NCI-H1436 treated with DMSO at 0.1 percent for 48 hours (cell line): ENCODE results near the gene WNT7A.

ENCODE experiments used
- DNase-seq: peaks from one replicate; lab custom pipeline; 2025; lab: John Stamatoyannopoulos, UW

The WNT7A gene

DNA sequence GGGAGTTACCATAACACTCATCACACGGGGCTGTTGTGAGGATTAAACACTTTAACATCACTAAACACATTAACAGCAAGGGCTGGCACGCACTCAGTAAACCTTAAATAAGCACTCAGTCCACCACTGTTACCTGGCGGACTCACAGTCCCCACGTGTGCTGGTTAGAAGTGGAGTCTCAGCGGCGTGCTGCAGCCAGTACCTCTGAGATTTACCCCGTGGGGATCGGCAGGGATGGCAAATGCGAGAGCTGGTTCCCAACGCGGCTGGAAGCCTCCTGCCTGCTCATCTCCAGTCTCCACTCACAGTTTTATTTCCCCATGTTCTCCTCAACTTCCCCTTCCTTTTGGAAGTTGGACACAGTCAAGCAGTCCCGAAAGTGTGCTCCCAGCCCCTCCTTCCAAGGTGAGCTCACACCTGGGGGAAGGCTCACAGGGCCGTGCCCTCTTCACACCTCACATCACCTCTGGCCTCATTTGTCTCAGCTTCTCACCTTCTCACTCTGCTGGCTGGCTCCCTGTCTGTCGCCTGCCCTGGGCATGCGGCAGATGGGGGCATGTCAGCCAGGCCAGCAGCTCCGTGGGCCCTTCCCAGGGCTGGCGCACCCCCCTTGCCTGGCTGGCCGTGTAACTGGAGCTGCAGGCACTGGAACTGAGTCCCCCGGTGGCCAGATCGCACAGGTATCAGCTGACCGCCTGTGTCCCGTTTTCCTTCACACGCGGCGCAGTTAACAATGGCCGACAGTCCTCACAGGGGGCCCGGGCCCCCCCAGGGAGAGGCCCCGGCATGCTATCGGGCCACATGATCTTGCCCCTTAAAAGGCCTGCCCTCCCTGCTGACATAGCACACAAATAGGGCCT, 87.1 kb downstream of the WNT7A start:
- no peak for DNase-seq

DNA sequence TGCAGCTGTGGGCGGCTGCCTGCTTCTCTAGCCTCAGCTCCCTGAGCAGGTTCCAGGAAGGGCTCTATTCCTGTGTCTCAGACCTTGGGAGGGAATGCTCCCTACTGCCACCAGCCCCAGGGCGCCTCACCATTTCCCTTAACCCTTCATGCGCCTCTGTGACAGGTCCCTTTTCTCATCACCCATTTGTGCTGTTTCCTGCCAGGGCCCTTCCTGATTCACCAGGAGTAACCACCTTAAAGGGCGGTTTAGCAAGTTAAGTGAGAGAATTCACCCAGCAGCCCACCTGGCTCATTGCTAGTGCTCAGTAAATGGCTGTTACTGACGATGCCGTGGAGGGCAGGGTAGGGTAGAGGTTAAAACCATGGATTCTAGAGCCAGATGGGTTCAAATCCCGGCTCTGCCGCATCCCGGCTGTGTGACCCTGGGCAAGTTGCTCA, 87.8 kb downstream of the WNT7A start:
- DNase-seq = no peak

DNA sequence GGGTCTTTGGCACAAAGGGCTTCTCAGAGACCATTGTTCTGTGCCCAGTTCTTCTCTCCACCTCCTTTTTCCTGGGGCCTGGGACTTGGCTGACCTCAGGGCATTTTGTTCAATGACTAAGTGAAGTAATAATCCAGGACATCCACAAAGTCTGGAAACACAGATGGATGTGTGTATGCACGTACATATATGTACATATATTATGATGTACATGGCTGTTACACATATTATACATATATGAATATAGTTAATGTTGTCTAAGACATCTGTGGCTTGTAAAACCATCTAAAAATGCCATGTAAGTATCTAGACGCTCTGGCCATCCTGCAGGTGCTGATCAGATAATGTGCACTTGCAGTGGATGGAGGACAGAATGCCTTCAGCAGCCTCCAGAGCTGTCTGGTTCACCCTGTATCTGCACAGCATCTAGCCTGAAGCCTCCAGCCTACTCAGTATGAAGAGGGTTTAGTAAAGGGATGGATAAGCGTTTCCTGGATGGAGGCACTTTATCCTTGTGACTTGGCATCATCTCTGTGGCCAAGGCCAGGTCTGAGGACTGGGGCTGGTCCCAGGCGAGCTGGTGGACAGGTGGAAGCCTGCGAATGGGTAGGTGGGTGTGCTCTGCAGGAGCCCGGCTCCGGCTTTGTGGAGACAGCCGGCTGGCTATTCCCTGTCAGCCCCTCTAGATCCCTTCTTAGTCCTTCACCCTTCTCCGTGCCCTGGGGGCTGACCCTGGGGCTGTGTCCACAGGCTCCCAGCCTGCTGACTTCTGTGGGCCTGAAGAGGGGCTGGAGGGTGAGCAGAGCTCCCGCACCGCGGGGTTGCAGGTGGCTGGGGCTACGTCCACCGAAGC, 88.4 kb downstream of the WNT7A start:
- DNase-seq = no peak

DNA sequence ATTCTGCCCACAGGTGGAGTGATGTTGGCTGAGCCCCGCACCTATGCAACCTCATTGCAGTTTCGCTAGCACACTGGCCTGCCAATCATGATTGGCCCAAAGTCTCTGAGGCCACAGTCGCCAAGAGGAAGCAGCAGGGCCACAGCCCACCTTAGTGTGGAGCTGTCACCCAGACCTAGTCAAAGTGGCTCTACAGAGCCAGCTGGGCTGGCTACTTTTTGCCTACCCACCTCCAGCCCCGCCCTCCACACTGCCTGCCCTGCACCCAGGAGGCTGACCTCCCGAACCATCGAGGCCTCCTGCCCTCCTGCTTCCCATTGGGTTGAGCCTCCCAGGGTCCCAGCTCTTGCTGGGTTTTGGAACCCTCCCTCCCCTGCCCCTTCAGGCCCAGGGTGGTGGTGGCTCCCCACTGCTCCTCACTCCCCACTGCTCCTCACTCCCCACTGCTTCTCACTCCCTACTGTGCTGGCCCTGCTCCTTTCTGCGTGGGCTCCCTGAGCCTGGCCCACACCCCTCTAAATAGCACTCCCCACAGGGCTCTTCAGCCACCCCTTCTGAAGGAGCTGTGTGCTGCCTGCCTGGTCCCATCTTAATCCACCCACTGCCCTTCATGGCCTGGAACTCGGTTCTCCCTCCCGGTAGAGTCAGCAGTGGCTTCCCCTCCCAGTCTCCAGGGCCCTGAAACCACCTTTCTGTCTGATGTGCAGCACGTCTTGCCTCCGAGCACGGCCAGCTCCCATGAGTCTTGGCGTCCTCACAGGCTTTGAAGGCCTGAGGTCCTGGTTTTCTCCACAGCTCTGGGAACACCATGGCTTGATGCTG, 89.3 kb downstream of the WNT7A start:
- DNase-seq = no peak

DNA sequence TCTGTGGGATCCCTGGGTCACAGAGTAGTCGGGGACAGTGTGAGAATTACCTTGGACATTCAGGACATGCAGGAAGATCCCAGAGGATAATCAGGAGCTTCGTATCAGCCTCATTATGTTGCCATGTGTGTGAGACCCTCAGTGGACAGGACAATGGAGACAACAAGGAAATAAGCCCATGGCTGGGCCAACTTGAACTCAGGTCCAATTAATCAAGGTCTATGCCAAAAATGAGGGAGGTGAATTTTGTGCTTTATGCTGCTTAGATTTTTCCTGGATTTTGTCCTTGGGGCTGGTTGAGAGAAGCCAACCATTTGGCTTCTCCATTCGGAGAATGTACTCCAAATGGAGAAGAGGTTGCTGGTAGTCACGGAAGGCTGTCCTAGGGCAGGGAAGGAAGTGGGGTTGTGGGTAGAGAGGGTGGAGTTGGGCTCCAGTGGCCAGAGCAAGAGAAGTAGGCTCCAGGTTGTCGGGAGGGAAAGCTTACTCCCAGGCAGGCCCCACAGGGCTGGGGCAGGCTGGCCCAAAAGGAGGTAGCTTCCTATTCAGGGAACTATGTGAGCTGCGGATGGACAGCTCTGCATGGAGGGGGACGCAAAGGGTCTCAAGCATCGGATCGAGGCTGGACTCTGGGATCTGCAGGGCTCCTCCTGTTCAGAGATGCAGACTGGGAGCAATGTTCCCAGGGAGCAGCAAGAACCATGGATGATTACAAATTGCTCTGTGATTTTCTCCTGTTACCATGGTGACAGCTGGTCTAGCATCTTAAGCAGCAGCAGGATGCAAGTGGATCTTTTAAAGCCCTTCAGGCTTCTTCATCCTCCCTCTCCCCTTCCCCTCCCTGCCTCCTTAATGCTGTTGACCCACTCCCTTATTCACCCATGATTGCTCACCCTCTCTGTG, 91.1 kb downstream of the WNT7A start:
- DNase-seq = no peak

DNA sequence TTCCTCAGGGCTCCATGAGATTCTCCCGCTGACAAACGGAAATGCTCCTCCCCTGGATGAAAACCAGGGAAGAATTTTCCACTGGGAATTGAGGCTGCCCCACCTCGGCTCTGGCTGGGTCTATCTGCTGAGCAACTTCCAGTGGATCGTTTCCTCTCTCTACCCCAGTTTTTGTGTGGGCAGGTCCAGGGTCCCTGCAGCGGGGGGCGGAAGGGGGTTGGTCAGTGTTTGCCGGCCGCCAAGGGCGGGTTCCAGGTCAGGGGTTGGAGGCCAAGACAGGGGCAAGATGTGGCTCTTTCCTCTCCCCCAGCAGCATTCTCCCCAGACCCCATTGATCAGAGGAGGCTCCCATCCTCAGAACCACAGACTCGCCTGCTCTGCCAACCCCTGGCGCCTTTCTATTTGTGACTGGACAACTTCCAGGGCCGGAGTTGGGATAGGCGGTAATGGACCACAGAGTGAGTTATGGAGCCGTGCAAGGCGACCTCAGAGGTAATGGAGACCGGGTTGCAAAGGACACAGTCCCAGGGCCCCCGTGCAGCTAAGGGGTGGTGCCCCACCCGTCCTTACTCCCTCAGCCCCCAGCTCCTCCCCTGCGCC, 92.2 kb downstream of the WNT7A start:
- DNase-seq = no peak

DNA sequence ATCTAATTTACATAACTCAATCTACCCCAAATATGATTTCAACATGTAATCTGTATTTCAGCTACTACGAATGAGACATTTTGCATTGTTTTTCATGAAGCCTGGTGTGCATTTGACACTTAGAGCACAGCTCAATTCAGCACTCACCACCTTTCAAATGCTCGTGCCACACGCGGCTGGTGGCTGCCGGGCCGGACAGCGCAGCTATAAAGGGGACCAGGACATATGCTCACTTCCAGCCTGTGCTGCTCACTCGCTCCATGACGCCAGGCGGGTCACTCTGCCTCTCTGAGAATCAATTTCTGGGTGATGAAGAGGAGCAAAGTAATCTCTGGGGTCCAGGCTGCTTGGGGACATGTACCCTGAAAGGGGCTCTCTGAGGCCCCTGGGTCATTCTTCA, 93.1 kb downstream of the WNT7A start:
- DNase-seq = no peak

DNA sequence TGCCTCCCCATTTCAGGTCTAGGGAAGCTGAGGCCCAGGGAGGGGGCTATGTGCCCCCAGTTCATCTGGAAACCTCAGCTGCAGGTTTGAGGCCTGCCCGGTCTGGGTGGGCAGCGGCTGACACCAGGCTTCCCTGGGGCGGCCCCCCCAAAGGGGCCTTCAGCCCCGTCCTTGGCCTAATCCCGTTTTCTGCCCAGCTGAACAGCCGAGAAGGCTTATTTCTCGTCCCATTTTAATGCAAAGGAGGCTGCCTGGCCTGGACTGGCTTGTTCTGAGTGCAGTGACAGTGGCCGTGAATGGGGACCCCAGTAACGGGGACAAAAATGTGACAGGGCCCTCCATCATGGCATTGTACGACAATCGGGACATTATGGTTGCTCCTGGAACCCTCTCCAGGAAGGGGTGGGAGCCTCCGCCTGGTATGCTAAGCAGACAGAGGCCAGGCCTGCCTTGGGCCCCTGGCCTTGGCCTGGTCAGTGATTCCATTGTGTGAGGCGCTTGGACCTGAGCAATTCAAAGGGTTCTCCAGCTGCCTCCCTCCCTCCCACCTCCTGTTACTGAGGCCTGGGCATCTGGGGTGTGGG, 93.9 kb downstream of the WNT7A start:
- DNase-seq = no peak

DNA sequence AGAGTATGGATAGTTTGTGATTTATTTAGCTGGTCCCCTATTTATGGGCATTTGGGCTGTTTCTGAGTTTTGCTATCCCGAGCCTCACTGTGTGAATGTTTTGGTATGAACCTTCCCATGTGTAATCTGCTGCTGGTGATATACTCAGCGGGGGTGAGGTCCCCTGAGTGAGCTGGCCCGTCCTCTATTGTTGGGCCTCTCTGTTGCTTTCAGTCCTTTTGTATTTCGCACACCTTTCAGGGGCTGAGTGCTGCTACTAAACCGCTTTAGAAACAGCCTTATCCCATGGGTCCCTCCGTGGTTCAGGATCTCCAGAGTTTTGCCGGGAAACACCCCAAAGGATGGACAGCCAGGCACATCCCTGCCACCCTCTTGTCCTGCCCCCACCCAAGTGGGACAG, 94.5 kb downstream of the WNT7A start:
- DNase-seq = no peak

DNA sequence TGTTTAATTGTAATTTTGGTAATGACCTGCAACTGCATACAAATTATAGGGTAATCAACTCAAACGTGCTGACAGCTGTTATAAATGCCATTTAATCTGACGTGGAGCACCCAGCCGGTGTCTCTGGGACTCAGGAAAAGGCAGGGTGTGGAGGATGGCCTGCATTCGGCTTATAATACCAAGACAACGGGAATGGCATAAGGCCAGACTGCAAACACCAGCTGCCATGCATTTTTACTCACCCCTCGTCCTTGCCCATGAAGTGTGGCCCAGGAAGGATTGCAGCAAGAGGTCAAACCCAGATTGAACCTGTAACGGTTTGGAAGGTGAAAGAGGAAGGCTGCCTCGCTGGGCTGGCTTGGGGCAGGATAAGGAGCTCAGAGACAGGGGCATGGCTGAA, 96.4 kb downstream of the WNT7A start:
- no peak for DNase-seq

DNA sequence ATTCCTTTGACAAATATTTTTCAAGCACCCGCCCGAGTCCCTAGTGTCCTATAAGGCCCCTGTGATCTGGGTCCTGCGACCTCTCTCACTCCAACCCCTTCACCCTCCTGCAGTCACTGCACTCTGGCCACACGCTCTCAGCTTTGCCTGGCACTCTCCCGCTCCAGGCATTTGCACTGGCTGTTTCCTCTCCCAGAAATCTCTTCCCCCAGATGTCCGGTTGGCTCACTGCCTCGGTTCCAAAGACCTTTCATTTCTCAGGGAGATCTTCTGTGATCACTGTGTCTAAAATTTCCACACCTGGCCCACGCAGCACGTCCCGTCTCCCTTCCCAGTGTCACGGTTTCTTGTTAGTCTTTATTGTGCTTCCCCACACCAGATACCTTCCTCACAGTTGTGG, 97.4 kb downstream of the WNT7A start:
- no peak for DNase-seq

DNA sequence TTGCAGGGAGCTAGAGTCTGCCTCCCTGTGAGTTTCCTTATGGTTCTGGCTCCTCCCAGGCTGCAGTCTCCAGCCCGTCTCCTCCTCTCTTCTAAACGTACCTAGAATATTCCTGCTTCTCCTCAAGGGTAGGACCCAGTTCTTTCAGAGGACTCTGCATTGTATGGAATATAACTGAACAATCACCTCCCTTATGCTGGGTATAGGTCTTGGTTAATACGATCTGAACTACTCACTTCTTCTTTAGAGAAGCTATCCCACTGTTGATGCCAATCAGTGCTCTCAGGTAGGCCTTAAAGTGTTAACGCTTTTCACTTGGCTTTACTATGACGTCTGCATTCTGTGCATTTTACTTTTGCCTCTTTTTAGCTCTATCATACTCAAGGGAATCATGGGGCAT, 98.5 kb downstream of the WNT7A start:
- no peak for DNase-seq

DNA sequence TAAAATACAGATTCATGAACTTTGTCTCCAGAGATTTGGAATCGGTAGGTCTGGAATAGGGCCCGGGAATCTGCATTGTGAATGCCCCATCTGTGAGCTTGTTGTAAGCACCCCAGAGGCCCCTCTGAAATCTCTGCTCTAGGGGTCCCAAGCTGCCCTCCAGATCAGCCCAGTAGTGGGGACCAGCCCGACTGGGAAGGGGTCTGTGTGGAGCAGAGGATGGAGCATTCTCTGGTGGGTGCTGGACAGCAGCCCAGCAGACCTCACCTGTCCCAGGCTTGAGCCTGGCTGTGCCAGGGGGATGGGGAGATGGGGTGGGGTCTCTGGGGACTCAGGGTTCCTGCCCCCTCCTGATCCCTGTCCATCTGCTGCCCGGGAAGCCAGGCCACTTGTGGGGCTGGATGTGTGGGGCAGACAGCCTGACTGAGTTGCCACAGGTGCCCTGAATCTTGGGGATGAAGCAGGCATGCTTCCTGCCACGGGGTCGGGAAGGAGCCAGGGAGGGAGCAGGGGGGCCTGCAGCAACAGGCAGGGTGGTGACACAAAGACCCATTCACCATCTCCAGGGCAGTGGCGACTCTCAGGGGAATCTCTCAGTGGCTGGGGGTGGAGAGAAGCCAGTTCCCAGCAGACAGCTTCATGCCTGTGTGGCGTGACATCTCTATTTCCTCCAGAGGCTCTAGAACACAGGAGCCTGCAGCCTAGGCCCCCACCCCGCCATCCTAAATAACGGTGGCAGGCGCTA, 99.3 kb downstream of the WNT7A start:
- no peak for DNase-seq

DNA sequence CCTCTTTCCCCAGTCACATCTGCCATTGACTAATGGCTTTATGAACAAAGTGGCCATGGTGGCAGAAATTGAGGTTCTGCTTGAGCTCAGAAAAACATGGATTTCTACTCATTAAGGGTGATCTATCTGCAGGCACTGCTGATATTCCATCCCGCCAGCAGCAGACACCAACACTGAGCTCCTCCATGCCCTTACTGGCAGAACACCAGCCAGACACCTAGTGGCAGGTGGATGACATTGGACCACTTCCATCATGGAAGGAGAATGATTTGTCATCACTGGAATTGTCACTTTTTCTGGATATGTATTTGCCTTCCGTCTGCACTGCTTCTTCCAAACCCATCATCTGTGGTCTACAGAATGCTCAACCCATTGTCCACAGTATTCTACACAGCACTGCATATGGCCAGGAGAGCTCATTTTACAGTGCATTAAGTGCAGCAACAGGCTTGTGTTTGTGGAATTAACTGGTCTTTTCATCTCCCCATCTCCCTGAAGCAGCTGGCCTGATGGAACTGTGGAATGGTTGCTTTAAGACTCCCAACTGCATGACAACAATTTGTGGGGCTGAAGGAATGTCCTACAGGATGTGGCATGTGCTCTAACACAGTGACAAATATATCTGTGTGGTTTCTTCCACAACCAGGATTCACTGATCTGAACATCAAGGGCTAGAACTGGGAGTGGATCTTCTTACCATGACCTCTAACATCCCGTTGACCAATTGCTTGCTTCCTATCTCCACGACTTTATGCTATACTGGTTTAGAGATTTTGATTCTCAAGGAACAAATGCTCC, 103.4 kb downstream of the WNT7A start:
- DNase-seq = no peak

DNA sequence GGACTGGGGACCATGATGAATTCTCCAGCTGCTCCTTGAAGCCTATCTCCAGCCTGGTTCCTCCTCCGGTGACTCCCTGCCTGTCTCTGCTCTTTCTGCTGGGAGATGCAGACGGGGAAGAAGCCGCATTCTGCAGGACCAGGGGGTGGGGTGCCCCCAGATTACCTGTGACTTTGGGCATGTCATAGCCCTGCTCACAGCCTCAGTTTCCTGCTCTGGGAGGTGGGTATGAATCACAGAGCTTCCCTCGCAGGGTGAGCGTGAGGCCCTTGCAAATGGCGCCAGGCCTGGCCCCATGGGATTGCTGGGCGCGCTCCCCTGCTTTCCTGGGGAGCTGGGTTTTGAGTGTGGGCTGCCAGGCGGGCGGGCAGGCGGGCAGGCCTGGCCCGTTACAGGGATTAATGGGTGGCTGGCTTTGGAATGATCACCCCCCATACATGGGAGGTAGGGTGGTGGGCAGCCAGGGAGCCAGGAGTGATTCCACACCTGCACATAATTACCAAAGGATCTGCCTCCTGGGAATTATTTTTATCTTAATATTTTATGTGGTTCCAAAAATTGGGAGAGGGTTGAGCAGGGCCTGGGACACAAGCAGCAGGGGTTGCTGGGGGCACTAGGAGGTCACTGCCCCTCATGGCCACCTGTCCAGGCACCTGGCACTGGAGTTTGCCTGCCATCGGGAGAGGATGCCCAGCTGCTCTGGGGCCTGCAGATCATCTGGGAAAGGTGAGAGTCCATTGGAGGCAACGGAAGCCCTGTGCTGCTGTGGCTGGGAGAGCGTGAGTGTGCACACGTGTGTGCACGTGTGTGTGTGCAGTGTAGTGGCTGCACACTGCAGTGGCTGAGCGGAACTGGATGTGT, 106.8 kb downstream of the WNT7A start:
- DNase-seq = no peak

DNA sequence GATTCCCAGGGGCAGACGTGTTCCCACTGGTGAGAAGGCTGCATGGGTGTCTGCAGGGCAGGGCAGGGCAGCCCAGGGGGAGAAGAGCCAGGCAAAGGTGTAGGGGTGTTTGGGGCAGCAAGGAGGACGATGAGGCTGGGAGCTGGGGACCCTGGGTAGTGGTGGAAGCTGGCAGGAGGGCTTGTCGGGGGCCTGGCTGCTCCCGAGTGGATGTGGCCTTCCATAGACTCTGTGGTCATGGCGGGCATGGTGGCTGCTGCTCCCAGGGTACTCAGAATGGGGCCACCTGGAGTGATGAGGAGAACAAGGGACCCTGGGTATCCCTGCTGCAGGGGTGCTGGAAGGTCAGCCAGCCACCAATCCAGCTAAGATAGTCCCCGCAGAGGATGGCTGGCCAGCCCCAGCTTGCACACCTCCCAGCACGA, 107.5 kb downstream of the WNT7A start:
- DNase-seq = no peak

DNA sequence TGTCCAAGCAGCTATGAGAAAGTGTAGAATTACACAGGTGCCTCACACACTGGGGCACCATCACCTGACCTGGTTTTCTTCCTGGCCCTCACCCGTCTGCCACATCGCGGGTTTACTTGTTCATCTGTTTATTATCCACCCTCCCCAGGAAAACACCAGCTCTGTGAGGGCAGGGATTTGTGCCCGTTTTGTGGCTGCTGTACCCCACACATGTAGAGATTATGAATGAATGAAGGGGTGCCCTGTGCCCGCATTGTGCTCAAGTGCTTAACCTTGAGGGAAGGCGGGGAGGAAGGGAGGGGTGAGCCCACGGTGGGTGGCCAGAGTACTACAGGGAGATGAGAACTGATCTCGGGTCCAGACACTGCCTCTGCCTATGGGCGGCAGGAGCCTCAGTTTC, 108.4 kb downstream of the WNT7A start:
- DNase-seq = no peak
